ENCODE results near the gene ADD1.
"Not testable (repeated sequence)": the region's sequence is repeated elsewhere in the genome, so short reads cannot be mapped to it uniquely, and the experiment has no call there.

The ADD1 gene

GRCh38 chr4:2943364-2944090, 99.9 kb downstream of the ADD1 start:
- Histone ChIP-seq H3K27me3 (ENCODE audit: insufficient read depth, insufficient read length) (no peaks in the 10 kb centered on the region), H3K9me3 (ENCODE audit: insufficient read depth, low read length) (no peaks in the 10 kb centered on the region), H3K4me3 (ENCODE audit: insufficient read length, low read depth) (no peak overlapping the region), H3K36me3 (ENCODE audit: insufficient read depth, insufficient read length, low read length) (peaks cover 100% of the 10 kb centered on the region), H3K4me1 (ENCODE audit: insufficient read depth, insufficient read length) (peaks cover 14% of the 10 kb centered on the region), H3K9ac (ENCODE audit: insufficient read length, low read depth) (no peak overlapping the region)
- TF ChIP-seq YY1 (IDR thresholded peaks at IDR 0.05; ENCODE audit: insufficient read depth, insufficient read length) = no peak
- no peak for TF ChIP-seq SUZ12 (IDR thresholded peaks at IDR 0.05; ENCODE audit: extremely low read depth, insufficient read depth, insufficient read length)
- no peak for TF ChIP-seq ZNF274 (IDR thresholded peaks at IDR 0.05; ENCODE audit: low read depth, low read length)
- DNase-seq (ENCODE audit: low read depth, low spot score) = no peak

- Histone ChIP-seq H3K36me3 (ENCODE audit: insufficient read depth, insufficient read length, low read length) (peaks cover 100% of the 10 kb centered on the region), H3K9ac (ENCODE audit: insufficient read length, low read depth) (no peak overlapping the region), H3K4me3 (ENCODE audit: insufficient read length, low read depth) (no peak overlapping the region), H3K4me1 (ENCODE audit: insufficient read depth, insufficient read length) (peaks cover 14% of the 10 kb centered on the region), H3K9me3 (ENCODE audit: insufficient read depth, low read length) (no peaks in the 10 kb centered on the region), H3K27me3 (ENCODE audit: insufficient read depth, insufficient read length) (no peaks in the 10 kb centered on the region)
- no peak for TF ChIP-seq SUZ12 (IDR thresholded peaks at IDR 0.05; ENCODE audit: extremely low read depth, insufficient read depth, insufficient read length)
- no peak for TF ChIP-seq ZNF274 (IDR thresholded peaks at IDR 0.05; ENCODE audit: low read depth, low read length)
- TF ChIP-seq YY1 (IDR thresholded peaks at IDR 0.05; ENCODE audit: insufficient read depth, insufficient read length) = no peak
- DNase-seq (ENCODE audit: low read depth, low spot score) = no peak
Measured at GRCh38 chr4:2944091-2944482, 100.4 kb downstream of the ADD1 start.

- H3K4me3 ChIP-seq (ENCODE audit: insufficient read length, low read depth) = no peak overlapping the region
- H3K9ac ChIP-seq (ENCODE audit: insufficient read length, low read depth) = no peak overlapping the region
- H3K4me1 ChIP-seq (ENCODE audit: insufficient read depth, insufficient read length) = peaks cover 8% of the 10 kb centered on the region
- no peaks in the 10 kb centered on the region for H3K9me3 ChIP-seq (ENCODE audit: insufficient read depth, low read length)
- no peak for TF ChIP-seq YY1 (IDR thresholded peaks at IDR 0.05; ENCODE audit: insufficient read depth, insufficient read length)
- TF ChIP-seq ZNF274 (IDR thresholded peaks at IDR 0.05; ENCODE audit: low read depth, low read length) = no peak
- no peak for TF ChIP-seq SUZ12 (IDR thresholded peaks at IDR 0.05; ENCODE audit: extremely low read depth, insufficient read depth, insufficient read length)
- H3K36me3 ChIP-seq (ENCODE audit: insufficient read depth, insufficient read length, low read length) = peaks cover 100% of the 10 kb centered on the region
- H3K27me3 ChIP-seq (ENCODE audit: insufficient read depth, insufficient read length) = no peaks in the 10 kb centered on the region
- no peak for DNase-seq (ENCODE audit: low read depth, low spot score)
Measured at GRCh38 chr4:2944586-2945526, 101.2 kb downstream of the ADD1 start.

- H3K4me3 ChIP-seq (ENCODE audit: insufficient read length, low read depth); H3K27me3 ChIP-seq (ENCODE audit: insufficient read depth, insufficient read length); H3K4me1 ChIP-seq (ENCODE audit: insufficient read depth, insufficient read length); H3K9ac ChIP-seq (ENCODE audit: insufficient read length, low read depth); H3K9me3 ChIP-seq (ENCODE audit: insufficient read depth, low read length); DNase-seq (ENCODE audit: low read depth, low spot score): not testable (repeated sequence)
- peaks cover 100% of the 10 kb centered on the region for H3K36me3 ChIP-seq (ENCODE audit: insufficient read depth, insufficient read length, low read length)
Measured at GRCh38 chr4:2945619-2946604, 102.3 kb downstream of the ADD1 start.

GRCh38 chr4:2946812-2947600, 103.4 kb downstream of the ADD1 start:
- H3K9ac ChIP-seq (ENCODE audit: insufficient read length, low read depth) = no peak overlapping the region
- DNase-seq (ENCODE audit: low read depth, low spot score) = no peak
- H3K27me3 ChIP-seq (ENCODE audit: insufficient read depth, insufficient read length) = no peaks in the 10 kb centered on the region
- no peak for TF ChIP-seq YY1 (IDR thresholded peaks at IDR 0.05; ENCODE audit: insufficient read depth, insufficient read length)
- TF ChIP-seq ZNF274 (IDR thresholded peaks at IDR 0.05; ENCODE audit: low read depth, low read length) = no peak
- no peak for TF ChIP-seq SUZ12 (IDR thresholded peaks at IDR 0.05; ENCODE audit: extremely low read depth, insufficient read depth, insufficient read length)
- peaks cover 100% of the 10 kb centered on the region for H3K36me3 ChIP-seq (ENCODE audit: insufficient read depth, insufficient read length, low read length)
- H3K4me3 ChIP-seq (ENCODE audit: insufficient read length, low read depth) = no peak overlapping the region
- peaks cover 5% of the 10 kb centered on the region for H3K4me1 ChIP-seq (ENCODE audit: insufficient read depth, insufficient read length)
- no peaks in the 10 kb centered on the region for H3K9me3 ChIP-seq (ENCODE audit: insufficient read depth, low read length)

GRCh38 chr4:2947926-2948325, 104.3 kb downstream of the ADD1 start:
- no peaks in the 10 kb centered on the region for H3K27me3 ChIP-seq (ENCODE audit: insufficient read depth, insufficient read length)
- H3K9ac ChIP-seq (ENCODE audit: insufficient read length, low read depth) = no peak overlapping the region
- no peaks in the 10 kb centered on the region for H3K9me3 ChIP-seq (ENCODE audit: insufficient read depth, low read length)
- H3K4me1 ChIP-seq (ENCODE audit: insufficient read depth, insufficient read length) = peaks cover 5% of the 10 kb centered on the region
- no peak for TF ChIP-seq YY1 (IDR thresholded peaks at IDR 0.05; ENCODE audit: insufficient read depth, insufficient read length)
- TF ChIP-seq ZNF274 (IDR thresholded peaks at IDR 0.05; ENCODE audit: low read depth, low read length) = no peak
- no peak for TF ChIP-seq SUZ12 (IDR thresholded peaks at IDR 0.05; ENCODE audit: extremely low read depth, insufficient read depth, insufficient read length)
- peaks cover 99% of the 10 kb centered on the region for H3K36me3 ChIP-seq (ENCODE audit: insufficient read depth, insufficient read length, low read length)
- no peak overlapping the region for H3K4me3 ChIP-seq (ENCODE audit: insufficient read length, low read depth)
- no peak for DNase-seq (ENCODE audit: low read depth, low spot score)

All from NT2/D1 (cell line).